Measurements from ENCODE around the gene RPE65. TPM values are rescaled to one million over a fixed set of nuclear protein-coding genes. Genes with fewer than 3 reads are reported as not detected.

The RPE65 gene
- not detected in 2 replicates for total RNA-seq

GRCh38 chr1:68449901-68450300 is at the start of gene RPE65:
RPE65 (minus strand) TSS chr1:68449954; CDS start chr1:68449905, 49 bp downstream.
- Histone ChIP-seq H3K27ac (ENCODE audit: low read depth, low read length) (no peak within 1 kb of the TSS), H2AFZ (ENCODE audit: low read length) (no peak within 1 kb of the TSS), H3K4me1 (ENCODE audit: insufficient read depth, low read length) (no peaks in the 10 kb centered on the region), H3K36me3 (ENCODE audit: insufficient read depth, low read length) (no peaks in the 10 kb centered on the region), H3K79me2 (ENCODE audit: insufficient read depth, low read length) (no peaks in the 10 kb centered on the region), H3K4me2 (ENCODE audit: insufficient read depth, low read length) (no peak within 1 kb of the TSS), H3K9me3 (ENCODE audit: low read depth, low read length) (no peaks in the 10 kb centered on the region), H4K20me1 (ENCODE audit: insufficient read depth, low read length) (no peaks in the 10 kb centered on the region), H3K27me3 (ENCODE audit: insufficient read depth, low read length) (peaks cover 4% of the 10 kb centered on the region), H3K4me3 (ENCODE audit: insufficient read depth, low read length) (no peak within 1 kb of the TSS)
- TF ChIP-seq, protein P1, sequence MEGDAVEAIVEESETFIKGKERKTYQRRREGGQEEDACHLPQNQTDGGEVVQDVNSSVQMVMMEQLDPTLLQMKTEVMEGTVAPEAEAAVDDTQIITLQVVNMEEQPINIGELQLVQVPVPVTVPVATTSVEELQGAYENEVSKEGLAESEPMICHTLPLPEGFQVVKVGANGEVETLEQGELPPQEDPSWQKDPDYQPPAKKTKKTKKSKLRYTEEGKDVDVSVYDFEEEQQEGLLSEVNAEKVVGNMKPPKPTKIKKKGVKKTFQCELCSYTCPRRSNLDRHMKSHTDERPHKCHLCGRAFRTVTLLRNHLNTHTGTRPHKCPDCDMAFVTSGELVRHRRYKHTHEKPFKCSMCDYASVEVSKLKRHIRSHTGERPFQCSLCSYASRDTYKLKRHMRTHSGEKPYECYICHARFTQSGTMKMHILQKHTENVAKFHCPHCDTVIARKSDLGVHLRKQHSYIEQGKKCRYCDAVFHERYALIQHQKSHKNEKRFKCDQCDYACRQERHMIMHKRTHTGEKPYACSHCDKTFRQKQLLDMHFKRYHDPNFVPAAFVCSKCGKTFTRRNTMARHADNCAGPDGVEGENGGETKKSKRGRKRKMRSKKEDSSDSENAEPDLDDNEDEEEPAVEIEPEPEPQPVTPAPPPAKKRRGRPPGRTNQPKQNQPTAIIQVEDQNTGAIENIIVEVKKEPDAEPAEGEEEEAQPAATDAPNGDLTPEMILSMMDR (IDR thresholded peaks at IDR 0.05; ENCODE audit: extremely low read depth, low read depth, low read length) = no peak
- DNase-seq (ENCODE audit: insufficient read length, low spot score, missing footprints) = no peak

DNA sequence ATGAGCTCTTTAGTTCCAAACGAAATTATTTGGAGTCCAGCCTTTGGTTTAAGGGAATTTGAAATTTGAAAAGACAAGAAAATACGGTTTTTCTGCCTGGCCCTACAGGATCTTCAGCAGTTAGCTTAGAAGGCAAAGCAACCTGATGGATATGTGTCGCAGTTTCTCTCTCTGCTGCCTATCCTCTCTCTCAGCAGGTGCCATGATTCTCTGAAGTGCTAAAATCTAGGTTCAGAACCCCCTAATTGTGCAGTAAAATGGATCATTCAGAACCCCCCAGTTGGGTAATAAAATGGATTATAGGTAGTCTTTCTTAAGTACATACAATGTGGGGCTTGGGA is 47.6 kb upstream of the RPE65 start:
- Histone ChIP-seq H3K9me3 (ENCODE audit: low read depth, low read length) (no peaks in the 10 kb centered on the region), H3K4me2 (ENCODE audit: insufficient read depth, low read length) (peak overlapping the region; percentile 98), H3K27ac (ENCODE audit: low read depth, low read length) (no peak overlapping the region), H4K20me1 (ENCODE audit: insufficient read depth, low read length) (no peaks in the 10 kb centered on the region), H3K27me3 (ENCODE audit: insufficient read depth, low read length) (no peaks in the 10 kb centered on the region), H2AFZ (ENCODE audit: low read length) (peak overlapping the region; percentile 95), H3K79me2 (ENCODE audit: insufficient read depth, low read length) (peaks cover 32% of the 10 kb centered on the region), H3K4me1 (ENCODE audit: insufficient read depth, low read length) (peaks cover 16% of the 10 kb centered on the region), H3K36me3 (ENCODE audit: insufficient read depth, low read length) (no peaks in the 10 kb centered on the region), H3K4me3 (ENCODE audit: insufficient read depth, low read length) (peak overlapping the region; percentile 100)
- peak; percentile 74 for DNase-seq (ENCODE audit: insufficient read length, low spot score, missing footprints)
- TF ChIP-seq, protein P1 (IDR thresholded peaks at IDR 0.05; ENCODE audit: extremely low read depth, low read depth, low read length) = no peak

- Histone ChIP-seq H3K9me3 (ENCODE audit: low read depth, low read length) (no peaks in the 10 kb centered on the region), H3K4me1 (ENCODE audit: insufficient read depth, low read length) (peaks cover 16% of the 10 kb centered on the region), H3K36me3 (ENCODE audit: insufficient read depth, low read length) (no peaks in the 10 kb centered on the region), H4K20me1 (ENCODE audit: insufficient read depth, low read length) (no peaks in the 10 kb centered on the region), H3K27ac (ENCODE audit: low read depth, low read length) (peak within 1 kb of the TSS; percentile 78), H3K79me2 (ENCODE audit: insufficient read depth, low read length) (peaks cover 35% of the 10 kb centered on the region), H2AFZ (ENCODE audit: low read length) (peak within 1 kb of the TSS; percentile 100), H3K4me2 (ENCODE audit: insufficient read depth, low read length) (peak within 1 kb of the TSS; percentile 98), H3K27me3 (ENCODE audit: insufficient read depth, low read length) (no peaks in the 10 kb centered on the region), H3K4me3 (ENCODE audit: insufficient read depth, low read length) (peak within 1 kb of the TSS; percentile 100)
- TF ChIP-seq, protein P1 (IDR thresholded peaks at IDR 0.05; ENCODE audit: extremely low read depth, low read depth, low read length) = no peak
- peak; percentile 97 for DNase-seq (ENCODE audit: insufficient read length, low spot score, missing footprints)
These were observed 47.1 kb upstream of the RPE65 start, which contains the start of gene DEPDC1 for GRCh38 chr1:68496680-68497357. DEPDC1 (minus strand) TSS chr1:68497082; CDS start chr1:68496999, 83 bp downstream.

GRCh38 chr1:68495968-68496679 is 46.4 kb upstream of the RPE65 start:
- Histone ChIP-seq H3K4me1 (ENCODE audit: insufficient read depth, low read length) (peaks cover 16% of the 10 kb centered on the region), H3K9me3 (ENCODE audit: low read depth, low read length) (no peaks in the 10 kb centered on the region), H3K36me3 (ENCODE audit: insufficient read depth, low read length) (no peaks in the 10 kb centered on the region), H3K79me2 (ENCODE audit: insufficient read depth, low read length) (peaks cover 37% of the 10 kb centered on the region), H3K4me3 (ENCODE audit: insufficient read depth, low read length) (peak overlapping the region; percentile 100), H3K27ac (ENCODE audit: low read depth, low read length) (peak overlapping the region; percentile 78), H3K27me3 (ENCODE audit: insufficient read depth, low read length) (no peaks in the 10 kb centered on the region), H4K20me1 (ENCODE audit: insufficient read depth, low read length) (no peaks in the 10 kb centered on the region), H3K4me2 (ENCODE audit: insufficient read depth, low read length) (peak overlapping the region; percentile 98), H2AFZ (ENCODE audit: low read length) (peak overlapping the region; percentile 100)
- peak; percentile 19 for DNase-seq (ENCODE audit: insufficient read length, low spot score, missing footprints)
- TF ChIP-seq, protein P1 (IDR thresholded peaks at IDR 0.05; ENCODE audit: extremely low read depth, low read depth, low read length) = no peak
